ENCODE data around the gene FCRL5. TPM values are rescaled to one million over a fixed set of nuclear protein-coding genes. Genes with fewer than 3 reads are reported as not detected.

Gene FCRL5
- total and polyA plus RNA-seq, 10 of the 15 experiments (the other 5 are each of a cell fraction or from before 2014, with no cell fraction given): 1.1 to 136 (median 7.0) TPM

- no peak for DNase-seq (ENCODE audit: low read depth, low spot score)
- H3K4me3 ChIP-seq: no peak overlapping the region
- H3K4me2 ChIP-seq (ENCODE audit: control insufficient read depth, insufficient read depth): no peak overlapping the region; the same call in 1 of the 2 replicates
- peaks cover 20% of the 10 kb centered on the region for H3K4me1 ChIP-seq (ENCODE audit: control insufficient read depth, insufficient read depth, low read length)
- H3K79me2 ChIP-seq (ENCODE audit: control insufficient read depth, insufficient read depth, low read length): no peaks in the 10 kb centered on the region
- ATAC-seq: no peak
- ChIA-PET POLR2A (interaction anchor here (2.0 kb wide), 1 partner anchor 57 kb away, joined by 6 read pairs; no protein-coding TSS in a partner anchor), CTCF (interaction anchor here (1.1 to 9.0 kb wide), 30 partner anchors 9 to 333 kb away, joined by 3 to 196 read pairs (median 10); partner anchors contain the start of gene FCRL5), RAD21 (ENCODE audit: unreplicated experiment) (interaction anchor here (1.4 to 12.7 kb wide), 12 partner anchors 9 to 327 kb away, joined by 3 to 179 read pairs (median 8); partner anchors contain the start of gene FCRL5), SMC1A (ENCODE audit: uncharacterized antibody, unreplicated experiment) (interaction anchor here (0.5 to 3.6 kb wide), 20 partner anchors 9 to 308 kb away, joined by 3 to 69 read pairs (median 8); partner anchors contain the start of gene FCRL3)
- no peak overlapping the region for H3K27ac ChIP-seq (ENCODE audit: control insufficient read depth, insufficient read depth)
- no peak for FAIRE-seq
- no TSS peak for BruUV-seq (replicated peaks)
- WGBS (ENCODE audit: insufficient coverage, insufficient replicate concordance, low lambda C conversion rate, missing lambda C conversion rate): 66% methylated on average over 6 of the region's 6 CpGs
- no peaks in the 10 kb centered on the region for H3K9me3 ChIP-seq (replicated peaks; ENCODE audit: control insufficient read depth, insufficient read depth, low read length)
- H3K36me3 ChIP-seq (ENCODE audit: control insufficient read depth in 2 of 2, insufficient read depth in 2 of 2, low read length in 1 of 2): no peaks in the 10 kb centered on the region
- H4K20me1 ChIP-seq (ENCODE audit: control insufficient read depth, insufficient read depth): no peaks in the 10 kb centered on the region
- TF ChIP-seq USF1 (IDR thresholded peaks at IDR 0.05; ENCODE audit: borderline replicate concordance, extremely low read length, insufficient read depth, low read depth, low read length) (no peak), DPF2 (IDR thresholded peaks at IDR 0.05) (no peak), EED (IDR thresholded peaks at IDR 0.05; ENCODE audit: low read depth) (no peak), CREM (IDR thresholded peaks at IDR 0.05; ENCODE audit: low read depth) (no peak), HCFC1 (IDR thresholded peaks at IDR 0.05; ENCODE audit: low read length) (no peak), PAX8 (IDR thresholded peaks at IDR 0.05) (no peak), ZNF274 (IDR thresholded peaks at IDR 0.05; ENCODE audit: insufficient read depth, insufficient read length) (no peak), BMI1 (IDR thresholded peaks at IDR 0.05; ENCODE audit: borderline replicate concordance) (no peak), ZBTB11 (CRISPR knock-in tag; IDR thresholded peaks at IDR 0.05) (no peak)
- no peak overlapping the region for H2AFZ ChIP-seq (ENCODE audit: control insufficient read depth, low read depth, low read length)
- in situ Hi-C loops (cut with MboI): no loop called here
- H3K27me3 ChIP-seq (replicated peaks in 1 of 2; ENCODE audit: control insufficient read depth in 2 of 2, insufficient read depth in 2 of 2, low read length in 1 of 2): no peaks in the 10 kb centered on the region
- no peak overlapping the region for H3K9ac ChIP-seq (ENCODE audit: control insufficient read depth, insufficient read depth, low read length)
- intact Hi-C loops (cut with micrococcal nuclease; ENCODE audit: unreplicated experiment): no loop called here
Observed at GRCh38 chr1:157504646-157505045, 47.7 kb downstream of the FCRL5 start.

Data from GM12878 (cell line).